ENCODE results near the gene SMARCD1.

SMARCD1 gene

DNA sequence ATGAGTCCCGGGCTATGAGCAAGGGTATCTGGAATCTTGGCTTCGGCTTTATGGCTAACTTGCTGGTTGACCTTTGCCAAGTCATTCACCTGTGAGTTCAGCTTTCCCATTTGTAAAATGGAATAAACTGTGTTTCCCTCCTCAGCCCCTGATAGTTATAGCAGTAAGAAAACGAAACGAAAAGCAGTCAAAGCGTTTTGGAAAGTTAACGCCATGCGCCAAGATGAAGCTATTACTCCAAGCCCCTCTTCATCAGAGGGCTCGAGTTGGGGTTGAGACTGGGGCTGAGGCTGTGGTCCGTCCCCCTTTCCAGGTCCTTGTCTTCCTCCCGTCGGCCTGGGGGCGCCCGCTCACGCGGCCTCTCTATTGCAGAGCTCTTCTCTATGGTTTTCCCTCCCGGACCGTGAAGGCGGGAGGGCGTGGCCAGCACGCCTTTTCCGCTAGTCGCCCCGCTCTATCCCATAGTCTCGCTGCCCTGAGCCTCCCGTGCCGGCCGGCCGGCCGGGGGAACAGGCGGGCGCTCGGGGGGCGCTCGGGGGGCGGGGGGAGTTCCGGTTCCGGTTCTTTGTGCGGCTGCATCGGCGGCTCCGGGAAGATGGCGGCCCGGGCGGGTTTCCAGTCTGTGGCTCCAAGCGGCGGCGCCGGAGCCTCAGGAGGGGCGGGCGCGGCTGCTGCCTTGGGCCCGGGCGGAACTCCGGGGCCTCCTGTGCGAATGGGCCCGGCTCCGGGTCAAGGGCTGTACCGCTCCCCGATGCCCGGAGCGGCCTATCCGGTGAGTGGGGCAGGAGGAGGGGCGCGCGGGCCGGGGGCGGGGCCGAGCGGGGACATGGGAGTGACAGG is at the start of gene SMARCD1:
Gene SMARCD1, plus strand, starts transcription at position 568 of the 840 bp plus-strand sequence. Its CDS starts 28 bp downstream, at position 596.
- peak; percentile 81 for DNase-seq

DNA sequence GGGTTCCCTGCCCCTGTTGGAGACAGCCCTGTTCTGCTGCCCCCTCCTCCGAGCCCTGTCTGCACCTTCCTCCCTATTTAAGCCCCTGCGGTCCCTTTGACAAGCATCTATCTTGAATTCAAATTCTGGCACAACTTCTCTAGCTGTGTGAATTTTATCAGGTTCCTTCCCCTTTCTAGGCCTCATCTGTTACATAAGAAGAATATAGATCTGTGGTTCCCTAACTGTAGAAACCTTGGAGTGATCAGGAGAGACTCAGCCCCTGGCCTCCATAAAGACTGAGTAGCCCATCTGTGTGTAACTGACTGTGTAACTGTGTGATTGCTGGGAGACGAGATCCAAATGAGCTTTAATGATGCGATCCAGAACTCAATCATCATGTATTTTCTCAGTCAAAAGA is 46.8 kb upstream of the SMARCD1 start:
- no peak for DNase-seq

DNA sequence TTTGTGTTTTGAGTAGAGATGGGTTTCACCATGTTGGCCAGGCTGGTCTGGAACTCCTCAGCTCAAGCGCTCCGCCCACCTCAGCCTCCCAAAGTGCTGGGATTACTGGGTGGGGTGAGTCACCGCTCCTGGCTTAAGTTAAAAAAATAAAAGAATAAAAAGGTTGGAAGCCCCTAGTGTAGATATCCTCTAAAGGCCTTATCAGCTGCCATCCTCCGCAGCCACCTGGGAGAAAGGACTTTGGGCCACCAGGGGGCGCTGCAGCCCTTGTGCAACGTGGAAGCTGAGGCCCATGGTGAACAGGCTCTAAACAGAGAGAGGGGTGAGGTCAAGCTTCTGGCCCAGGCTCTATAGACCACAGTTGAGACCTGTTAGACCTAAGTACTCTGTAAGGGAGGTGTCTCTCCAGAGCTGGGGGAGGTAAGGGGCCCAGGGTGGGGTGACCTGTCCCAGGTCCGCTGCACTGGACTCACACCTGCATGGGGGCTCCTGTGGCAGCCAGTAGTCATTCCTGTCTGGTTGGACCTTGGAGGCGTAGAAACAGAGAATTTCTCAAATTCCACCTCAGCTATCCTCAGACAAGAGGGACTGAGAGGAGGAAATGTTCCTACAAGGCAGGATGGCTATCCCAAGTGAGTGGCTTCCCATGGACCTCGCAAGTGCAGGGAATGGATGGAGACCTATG is 45.8 kb upstream of the SMARCD1 start:
- peak; percentile 41 for DNase-seq

DNA sequence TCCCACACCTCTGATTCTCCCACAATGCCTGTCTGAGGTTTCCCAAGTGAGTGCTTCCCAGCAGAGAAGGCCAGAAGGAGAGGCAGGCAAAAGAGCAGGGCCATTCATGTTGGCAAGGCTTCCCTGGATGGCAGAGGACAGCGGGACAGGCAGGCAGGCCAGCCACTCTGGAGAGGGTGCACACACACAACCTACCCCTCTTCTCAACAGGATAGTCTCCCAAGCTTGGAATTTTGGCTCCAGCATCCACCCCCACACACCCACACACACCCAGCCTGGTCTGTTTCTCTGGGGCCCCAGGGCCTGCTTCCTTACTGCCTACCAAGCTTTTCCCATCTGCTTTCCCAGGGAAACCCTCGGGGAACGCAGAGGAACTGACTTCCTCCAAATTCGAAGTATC is 44.5 kb upstream of the SMARCD1 start:
- DNase-seq: no peak

DNA sequence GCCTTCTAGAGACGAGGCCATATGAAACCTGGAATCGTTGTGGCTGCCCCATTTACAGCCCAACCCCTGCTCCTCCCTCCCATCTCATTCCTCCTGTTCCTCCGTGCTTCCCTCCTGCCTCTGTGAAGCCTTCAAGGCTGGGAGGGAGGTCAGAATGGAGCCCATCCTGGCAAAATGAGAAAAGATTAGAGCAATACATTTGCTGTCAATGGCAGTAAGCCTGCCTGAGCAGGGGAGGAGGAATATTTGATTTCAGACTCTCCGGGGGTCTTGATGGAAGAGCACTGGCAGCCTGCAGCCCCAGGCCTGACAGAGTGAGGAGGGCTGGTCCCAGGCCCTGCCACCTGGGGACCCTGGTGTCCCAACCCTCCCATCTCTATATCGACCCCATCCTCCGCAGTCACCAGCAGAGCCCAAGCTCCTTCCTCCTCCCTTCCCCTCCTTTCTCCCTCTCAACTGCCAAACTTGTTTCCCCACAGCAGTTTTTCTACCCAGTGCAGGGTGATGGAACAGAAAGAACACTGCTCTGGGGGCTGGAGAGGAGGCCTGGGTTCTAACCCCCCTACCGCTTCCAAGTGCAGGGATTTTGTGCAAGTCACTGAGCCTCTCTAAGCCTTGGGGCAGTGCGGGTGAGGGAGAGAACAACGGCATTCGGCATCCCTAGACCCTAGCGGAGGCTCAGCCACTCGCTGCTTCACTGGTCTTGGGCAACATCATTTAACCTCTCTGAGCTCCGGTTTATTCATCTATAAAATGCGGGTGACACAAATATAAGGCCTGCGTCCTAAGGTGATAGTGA is 43.9 kb upstream of the SMARCD1 start:
- no peak for DNase-seq

DNA sequence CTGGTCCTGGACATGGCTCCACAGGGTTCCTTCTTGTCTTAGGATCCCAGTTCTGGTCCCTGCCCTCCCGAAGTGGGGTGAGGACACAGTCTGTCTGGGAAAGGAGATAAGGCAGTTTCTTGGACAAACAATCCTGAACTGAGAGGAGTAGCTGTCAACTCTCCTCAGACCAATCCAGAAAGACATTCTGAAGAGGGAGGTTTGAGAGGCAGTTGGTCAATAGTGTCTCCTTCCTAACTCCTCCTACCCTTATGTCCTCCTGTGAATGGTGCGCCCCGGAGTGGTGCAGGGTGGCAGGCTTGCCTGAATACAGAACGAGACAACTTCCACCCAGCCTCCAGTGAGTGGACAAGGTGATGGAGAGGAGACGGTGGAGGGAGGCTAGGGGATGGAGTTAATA is 43.2 kb upstream of the SMARCD1 start:
- DNase-seq: no peak

DNA sequence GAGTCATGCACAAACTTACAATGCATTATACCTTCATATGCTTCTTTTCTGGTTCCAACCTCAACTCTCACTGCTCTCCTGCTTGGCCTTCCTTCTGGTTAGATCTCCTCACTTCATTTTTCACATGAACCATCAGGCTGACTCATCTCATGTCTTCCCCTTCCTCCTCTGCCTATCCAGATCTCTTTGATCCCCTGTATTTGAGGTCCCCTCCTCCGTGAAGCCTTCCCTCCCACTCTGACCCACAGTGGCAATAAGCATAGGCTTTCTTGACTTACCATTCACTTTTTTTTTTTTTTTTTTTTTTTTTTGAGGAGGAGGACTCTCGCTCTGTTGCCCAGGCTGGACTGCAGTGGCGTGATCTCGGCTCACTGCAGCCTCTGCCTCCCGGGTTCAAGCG is 42.4 kb upstream of the SMARCD1 start:
- no peak for DNase-seq

DNA sequence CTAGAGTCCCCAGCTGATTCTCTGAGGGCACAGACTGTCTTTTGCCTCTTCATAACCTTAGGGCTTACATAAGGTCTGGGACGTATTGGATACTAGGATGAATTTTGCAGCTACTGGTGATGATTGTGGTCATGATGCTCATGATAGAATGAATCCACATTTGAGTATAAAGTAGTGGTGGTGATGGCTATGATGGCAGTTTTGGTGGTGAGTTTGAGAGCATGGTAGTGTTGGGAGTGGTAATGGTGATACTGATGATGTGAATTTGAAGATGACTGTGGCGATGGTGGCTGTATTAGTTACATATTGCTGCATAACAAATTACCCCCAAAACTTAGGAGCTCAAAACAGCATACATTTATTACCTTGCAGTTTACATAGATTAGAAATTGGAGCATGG is 41.8 kb upstream of the SMARCD1 start:
- DNase-seq: no peak

DNA sequence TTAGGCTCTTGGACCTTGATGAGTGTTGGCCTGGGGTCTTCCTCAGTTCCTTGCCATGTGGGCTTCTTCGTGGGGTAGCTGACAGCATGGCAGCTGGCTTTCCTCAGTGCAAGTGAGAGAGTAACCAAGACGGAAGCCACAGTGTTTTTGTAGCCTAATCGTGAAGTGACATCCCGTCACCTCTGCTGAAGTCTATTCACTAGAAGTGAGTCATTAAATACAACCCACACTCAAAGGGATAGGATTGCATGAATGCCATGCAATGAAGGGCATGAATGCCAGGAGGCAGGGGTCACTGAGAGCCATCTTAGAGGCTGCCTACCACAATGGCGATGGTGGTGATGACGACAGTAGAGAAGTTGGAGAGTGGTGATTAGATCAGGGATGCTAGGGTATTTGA is 41.3 kb upstream of the SMARCD1 start:
- DNase-seq: no peak

DNA sequence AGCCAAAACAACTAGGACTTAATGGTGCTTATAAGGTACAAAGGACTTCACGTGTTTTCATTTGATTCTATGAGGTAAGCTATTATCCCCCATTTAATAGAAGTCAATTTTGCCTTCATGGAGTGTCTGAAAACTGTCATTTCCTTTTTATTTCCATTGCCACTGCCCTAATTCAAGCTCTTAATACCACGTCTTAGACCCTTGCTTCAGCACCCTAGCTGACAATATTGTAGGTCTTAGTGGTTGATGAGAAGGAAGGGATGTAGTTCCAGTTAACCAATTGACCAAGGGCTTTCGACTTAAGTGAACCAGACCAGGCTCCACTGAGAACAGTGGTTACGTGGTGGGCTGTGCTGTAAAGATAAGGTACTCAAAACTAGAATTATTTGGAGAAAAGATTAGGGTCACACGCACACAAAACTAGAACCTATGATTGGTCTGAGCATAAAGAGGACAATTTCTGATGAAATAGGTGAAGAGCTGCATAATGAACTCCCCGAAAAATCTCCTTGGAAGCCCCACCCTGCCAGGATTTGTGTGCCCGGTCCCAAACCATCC is 37.4 kb upstream of the SMARCD1 start:
- DNase-seq: no peak

DNA sequence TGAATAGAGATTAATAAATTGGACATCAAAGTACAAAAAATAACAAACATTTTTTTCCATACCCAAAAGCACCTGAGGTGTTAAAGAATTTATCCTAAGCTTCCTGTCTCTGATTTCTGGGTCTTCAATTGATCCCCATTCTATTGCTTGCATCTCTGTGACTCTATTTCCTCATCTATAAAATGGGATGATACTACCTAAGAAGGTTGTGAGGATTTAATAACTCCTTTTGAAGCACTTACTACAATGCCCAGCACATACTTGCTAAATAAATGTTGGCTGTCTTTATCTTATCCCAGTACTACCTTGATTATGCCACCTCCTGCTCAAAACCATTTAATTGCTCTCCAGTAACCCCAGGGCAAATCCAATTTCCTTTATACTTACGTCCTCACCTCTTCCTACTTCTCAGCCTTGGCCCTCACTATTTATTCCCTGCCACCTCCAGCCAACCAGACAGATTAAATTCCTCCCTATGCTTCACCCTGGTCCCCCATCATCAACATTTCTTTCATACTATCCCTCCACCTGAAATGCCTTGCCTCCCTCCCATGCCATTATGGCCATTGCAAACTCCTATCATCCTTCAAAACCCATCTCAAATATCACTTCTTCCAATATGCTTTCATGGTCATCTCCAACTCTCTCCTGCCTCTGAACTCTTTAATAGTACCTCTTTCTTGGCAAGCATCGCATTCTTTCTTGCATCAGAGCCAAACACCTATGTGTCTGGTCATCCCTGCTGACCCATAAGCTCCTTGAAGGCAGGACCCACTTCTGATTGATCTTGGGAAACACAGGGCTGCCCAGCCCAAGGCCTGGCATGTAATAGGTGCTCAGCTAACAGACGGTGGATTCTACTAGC is 35.7 kb upstream of the SMARCD1 start:
- DNase-seq: no peak

DNA sequence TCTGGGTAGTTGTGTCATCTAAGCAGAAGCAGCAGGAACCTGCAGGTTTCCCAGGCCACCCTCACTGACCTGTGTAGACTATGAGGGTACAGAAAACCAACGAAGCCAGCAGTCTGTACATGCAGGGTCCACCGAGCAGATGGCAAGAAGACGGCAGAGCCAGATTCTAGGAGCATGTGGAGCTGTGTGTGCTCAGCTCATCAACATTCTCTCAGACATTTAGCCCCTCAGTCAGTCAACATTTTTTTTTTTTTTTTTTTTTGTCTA is 35.1 kb upstream of the SMARCD1 start:
- DNase-seq: no peak

DNA sequence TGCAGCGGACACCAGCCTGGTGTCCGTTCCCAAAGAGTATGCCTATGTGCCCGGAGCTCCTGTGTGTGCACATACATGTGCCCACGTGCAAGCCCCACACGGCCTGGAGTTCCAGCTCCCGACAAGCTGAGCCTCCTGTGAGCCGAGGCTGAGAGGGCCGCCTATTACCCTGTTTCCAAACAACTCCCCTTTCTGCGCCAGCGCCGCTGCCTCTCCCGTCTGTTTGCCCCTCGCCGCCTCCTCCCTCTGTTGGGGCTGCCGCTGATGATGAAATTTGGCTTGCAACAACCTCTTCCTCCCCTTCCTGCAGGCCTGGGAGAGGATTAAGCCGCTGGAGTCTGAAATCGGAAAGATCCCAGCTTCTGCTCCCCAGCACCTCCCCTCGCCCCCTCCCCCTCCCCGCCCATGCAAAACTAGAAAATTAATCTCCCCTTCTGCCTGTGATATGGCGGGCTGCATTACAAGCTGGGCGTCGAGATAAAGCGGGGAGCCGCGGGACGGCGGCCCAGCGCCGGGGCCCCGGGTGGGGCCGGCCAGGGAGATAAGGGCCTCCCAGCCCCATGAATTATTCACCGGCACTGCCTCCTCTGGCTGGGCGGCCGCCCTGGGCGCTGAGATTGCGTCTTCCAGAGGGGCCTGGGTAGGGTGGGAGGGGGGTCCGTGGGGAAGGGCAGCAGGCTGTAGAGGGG is 34.6 kb upstream of the SMARCD1 start:
- DNase-seq: no peak

DNA sequence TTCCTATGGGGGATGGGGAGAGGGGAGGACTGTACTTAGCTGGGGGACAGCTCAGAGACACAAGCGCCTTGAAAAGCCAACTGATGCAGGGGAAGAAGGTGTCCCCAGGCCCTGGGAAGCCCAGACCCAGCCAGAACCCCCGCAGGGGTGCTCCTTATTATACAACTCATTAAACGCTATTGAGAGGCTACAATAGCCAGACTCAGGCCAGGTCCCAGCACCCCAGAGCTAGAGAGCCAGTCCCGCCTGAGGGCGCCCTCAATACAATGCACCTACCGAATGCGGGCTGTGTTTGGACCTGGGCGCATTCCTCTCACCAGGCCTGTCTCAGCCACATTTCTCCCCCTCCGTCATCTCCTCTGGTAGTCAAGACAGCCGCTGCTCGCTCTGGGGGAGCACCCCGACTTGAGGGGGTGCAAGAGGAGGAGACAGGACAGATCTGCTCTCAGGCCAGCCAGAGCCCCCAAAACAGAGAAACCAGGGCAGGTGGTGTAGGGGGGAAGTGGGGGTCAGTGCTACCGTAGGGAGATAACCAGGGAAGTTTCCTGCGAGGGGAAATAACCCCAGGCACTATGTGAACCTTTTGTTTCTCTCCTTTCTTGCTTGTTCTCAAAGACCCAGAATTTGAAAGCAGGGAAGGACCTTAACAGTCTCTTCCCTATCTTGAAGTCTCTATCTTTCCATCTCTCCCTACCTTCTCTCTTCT is 33.9 kb upstream of the SMARCD1 start:
- no peak for DNase-seq

DNA sequence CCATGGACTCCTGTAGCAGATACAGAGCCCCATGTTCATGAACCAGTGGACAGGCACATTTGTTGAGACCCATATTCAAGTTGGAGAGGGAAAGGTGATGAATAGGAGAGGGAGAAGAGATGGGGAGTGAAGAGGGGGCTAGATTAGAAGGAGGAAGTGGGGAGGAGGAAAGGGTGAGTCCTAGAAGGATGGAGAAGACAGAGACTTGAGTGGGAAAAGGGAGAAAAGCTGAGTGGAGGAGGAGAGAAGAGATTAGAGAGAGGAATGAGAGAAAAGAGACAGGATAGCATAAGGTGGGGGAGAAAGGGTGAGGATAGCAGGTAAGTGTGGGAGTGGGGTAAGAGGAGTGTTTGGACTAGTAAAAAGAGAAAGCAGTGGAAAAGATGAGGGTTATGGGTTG is 32.6 kb upstream of the SMARCD1 start:
- DNase-seq: no peak

DNA sequence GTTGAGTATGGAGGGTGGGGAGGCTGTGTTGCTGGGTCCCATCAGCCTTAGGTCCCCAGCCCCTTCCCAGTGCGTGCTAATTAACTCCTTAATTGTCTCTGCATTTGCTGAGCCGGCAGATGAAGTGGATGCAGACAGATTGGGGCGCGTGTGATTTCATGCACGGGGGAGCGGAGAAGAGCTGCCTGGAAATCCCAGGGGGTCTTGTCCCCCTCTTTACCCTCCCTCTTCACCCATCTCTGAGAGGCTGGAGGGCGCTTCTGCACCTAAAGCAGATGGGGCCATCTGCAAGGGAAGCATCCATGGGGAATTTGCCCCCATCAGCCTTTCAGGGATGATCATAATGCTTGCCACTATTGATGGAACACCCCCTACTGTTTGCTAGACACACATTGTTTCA is 32.2 kb upstream of the SMARCD1 start:
- no peak for DNase-seq

DNA sequence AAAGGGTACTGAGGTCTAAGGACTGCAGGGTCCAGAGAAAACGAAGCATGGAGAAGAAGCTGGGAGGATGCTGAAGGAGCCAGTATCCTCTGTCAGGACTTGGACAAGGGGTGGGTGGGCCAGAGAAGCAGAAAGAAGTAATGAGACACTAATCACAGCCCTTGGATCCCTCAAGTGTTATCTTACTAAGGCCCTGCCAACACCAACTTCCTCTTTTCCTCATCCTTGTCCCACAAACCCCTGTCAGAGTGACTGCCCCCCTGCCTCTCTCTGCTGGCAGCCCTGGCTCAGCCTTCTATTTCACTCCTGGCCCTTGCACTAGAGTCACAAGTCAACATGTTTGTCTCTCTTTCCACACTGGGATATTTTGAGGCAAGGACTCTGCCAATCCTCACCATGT is 31.6 kb upstream of the SMARCD1 start:
- DNase-seq: no peak

DNA sequence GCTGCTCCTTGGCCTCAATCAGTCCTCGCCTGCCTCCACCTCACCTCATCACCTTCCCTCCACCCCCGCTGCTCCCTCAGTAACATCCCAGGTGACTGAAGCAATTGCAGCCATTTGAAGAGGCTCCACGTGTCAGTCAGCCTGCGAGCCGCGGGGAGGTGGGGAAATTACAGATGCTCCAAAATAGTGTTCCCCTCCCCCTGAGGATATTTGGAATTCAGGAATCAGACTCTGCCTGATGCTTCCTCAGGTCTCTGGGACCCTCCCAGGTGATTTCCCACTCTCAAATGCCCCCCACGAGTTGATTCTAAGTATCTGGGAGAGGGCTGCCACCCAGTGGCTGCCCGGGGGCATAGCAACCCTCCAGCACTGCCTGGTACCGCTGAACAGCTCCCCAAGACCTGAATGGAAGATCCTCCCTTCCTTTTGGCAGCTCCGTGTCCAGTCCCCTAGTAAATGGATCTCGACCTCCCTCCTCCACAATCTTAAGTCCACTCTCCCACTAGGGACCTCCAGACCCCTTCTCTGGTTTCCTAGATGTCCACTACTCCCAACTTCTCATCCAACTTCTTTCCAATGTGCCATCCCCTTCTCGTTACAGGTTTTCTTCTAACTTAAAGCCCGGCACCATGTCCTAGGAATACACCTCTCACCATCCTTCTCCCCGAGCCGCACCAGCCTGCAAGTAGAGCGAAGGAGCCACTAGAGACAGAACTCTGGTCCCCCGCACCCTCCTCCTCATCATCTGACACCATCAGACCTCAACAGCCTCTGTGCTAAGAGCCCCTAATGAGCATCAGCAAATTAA is 29.1 kb upstream of the SMARCD1 start:
- DNase-seq: no peak

DNA sequence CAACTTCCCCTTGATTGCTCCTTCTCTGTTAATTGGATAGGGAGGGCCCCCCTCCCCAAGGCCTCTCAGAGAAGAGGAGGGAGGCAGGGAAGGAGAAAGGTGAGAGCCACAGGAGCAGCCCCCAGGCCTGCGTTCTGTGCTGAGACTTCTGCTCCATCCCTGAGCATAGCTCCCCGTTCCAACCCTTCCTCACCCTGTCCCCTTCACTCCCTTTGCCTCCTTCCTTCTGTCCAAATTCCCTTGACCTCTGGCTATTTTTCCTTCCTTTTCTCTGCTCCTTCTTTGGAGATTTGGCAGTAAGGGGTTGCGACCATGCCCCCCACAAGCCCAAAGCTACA is 28.5 kb upstream of the SMARCD1 start:
- no peak for DNase-seq

DNA sequence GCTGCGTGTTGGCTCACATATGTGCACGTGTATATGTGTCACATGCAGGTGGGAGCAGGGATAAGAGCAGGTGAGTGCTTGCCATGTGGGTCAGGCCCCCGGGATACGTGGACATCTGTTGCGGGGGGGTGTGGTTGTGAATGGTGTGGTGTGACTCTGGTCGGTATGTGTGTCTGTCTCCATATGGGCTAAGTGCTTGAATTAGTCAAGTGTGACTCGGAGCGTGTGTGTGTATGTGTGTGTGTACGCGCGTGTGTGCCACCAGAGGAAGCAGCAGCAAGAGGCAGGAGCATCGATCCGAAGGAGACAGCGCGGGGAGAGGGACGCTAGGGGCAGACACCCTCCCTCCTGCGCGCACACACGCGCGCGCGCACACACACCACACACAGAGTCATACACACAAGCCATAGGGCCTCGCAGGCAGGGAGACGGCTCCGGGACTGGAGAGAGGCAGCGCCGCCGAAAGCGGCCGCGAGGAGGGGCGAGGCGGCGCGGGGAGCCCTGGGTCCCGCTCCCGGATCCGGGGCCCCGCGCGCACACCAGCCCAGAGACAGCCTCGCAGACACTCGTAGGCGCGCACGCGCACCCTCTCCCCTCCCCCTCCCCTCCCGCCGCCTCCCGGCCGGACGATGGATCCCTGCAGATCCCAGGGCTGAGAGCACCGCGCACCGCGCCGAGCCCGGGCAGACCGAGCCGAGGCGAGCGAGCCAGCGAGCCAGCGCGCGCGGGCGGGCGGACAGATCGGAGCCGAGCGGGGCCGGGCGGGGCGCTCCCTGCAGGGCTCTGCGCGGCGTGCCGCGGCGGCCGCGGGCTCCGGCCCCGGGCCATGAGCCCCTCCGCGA is 27.9 kb upstream of the SMARCD1 start, which contains the start of gene ASIC1:
Gene ASIC1, plus strand, starts transcription at position 597 of the 842 bp plus-strand sequence. CDS start 1,171 bp downstream, outside the sequence.
- DNase-seq: no peak

All from NCI-H1105 (cell line).